Fibroblast of pulmonary artery (primary cell): Measurements from ENCODE around the gene ASCC3.
"Not testable (repeated sequence)": the region's sequence is repeated elsewhere in the genome, so short reads cannot be mapped to it uniquely, and the experiment has no call there.

ENCODE experiments used
- DNase-seq: peaks from one replicate; pipeline ENCODE4 v3.0.0-alpha.2; 2010; ENCODE audit warnings: low read depth
- H3K4me3 ChIP-seq: replicated peaks from 2 replicates; pipeline ENCODE4 v1.5.1; 2011; ENCODE audit warnings: low read depth, mild to moderate bottlenecking, control low read depth, low read length, moderate library complexity
- CTCF ChIP-seq: IDR thresholded peaks from 2 replicates; pipeline ENCODE4 v1.5.1; 2011; ENCODE audit warnings: mild to moderate bottlenecking, control low read depth, low read length, inconsistent platforms; ENCODE audit errors: missing control alignments

Gene ASCC3

GRCh38 chr6:100839419-100839818 is 41.7 kb downstream of the ASCC3 start:
- no peak for TF ChIP-seq CTCF
- no peak for DNase-seq
- no peak overlapping the region for H3K4me3 ChIP-seq

GRCh38 chr6:100838011-100838410 is 43.1 kb downstream of the ASCC3 start:
- no peak for DNase-seq
- TF ChIP-seq CTCF: no peak

DNA sequence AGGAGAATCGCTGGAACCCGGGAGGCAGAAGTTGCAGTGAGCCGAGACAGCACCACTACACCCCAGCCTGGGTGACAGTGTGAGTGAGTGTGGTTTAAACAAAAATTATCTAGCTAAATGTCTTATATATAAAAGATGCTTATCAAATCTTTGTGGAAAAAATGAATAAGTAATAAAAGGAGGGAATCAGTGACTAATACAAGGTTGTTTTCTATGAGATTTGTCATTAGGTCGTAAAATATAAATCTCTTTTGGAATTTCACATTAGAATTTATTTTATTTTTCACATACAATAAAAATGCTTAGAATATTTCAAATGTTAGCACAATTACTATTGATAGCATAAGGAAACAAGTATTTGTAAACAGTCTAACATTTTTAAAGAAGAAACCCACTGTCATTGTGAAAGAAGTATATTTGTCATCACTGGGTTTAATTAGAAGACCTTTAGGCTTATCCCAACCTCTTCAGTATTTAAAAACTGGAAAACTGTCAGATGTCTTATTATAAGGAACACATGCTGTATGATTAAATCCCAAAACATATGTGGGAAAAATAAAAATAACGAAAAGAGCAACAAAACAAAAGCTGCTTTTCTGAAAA is 47.1 kb downstream of the ASCC3 start:
- TF ChIP-seq CTCF: no peak
- H3K4me3 ChIP-seq: no peak overlapping the region
- DNase-seq: no peak

More at GRCh38 chr6:100838011-100838410, 43.1 kb downstream of the ASCC3 start:
- no peak overlapping the region for H3K4me3 ChIP-seq

GRCh38 chr6:100829077-100829595 is 52.0 kb downstream of the ASCC3 start:
- not testable (repeated sequence) for DNase-seq, H3K4me3 ChIP-seq

DNA sequence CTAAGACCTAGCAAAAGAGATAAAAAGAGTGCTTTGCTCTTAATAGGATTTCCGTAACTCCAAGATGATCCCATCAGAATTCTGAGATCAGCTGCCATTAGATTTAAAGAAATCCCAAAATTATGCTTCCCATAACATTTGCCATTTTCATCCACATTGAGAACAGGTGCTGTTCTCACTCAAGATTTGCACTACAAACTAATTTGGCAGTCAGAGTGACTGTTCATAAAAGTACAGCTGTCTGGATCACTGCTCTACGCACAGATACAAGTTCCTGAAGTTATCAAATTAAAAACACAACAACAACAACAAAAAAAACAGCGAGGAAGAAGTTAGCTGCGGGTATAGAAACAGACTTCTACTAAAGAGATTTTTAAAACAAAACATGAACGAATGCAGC is 58.1 kb downstream of the ASCC3 start:
- no peak for TF ChIP-seq CTCF
- no peak overlapping the region for H3K4me3 ChIP-seq
- no peak for DNase-seq

GRCh38 chr6:100818066-100818465 is 63.1 kb downstream of the ASCC3 start:
- no peak for TF ChIP-seq CTCF
- no peak overlapping the region for H3K4me3 ChIP-seq
- DNase-seq: peak; percentile 9

DNA sequence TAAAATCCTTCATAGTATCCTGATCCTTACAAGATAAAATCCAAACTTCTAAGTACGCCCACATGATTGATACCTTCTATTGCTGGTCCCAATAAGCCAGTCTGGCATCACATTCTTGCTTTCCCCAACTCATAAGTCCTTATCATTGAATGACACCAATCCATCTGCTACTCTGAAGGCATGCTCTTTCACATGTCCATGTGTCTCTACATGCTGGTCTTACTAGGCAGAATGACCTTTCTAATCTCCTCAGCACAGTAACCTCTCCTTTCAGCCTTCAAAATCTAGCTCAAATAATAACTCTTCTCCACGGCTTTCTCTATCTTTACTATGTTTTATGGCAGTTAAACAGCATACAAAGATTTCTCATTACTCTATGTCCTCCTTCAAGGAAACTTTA is 71.1 kb downstream of the ASCC3 start:
- H3K4me3 ChIP-seq: no peak overlapping the region
- no peak for TF ChIP-seq CTCF
- DNase-seq: no peak
